Measurements from ENCODE around the gene ADTRP.

DNA sequence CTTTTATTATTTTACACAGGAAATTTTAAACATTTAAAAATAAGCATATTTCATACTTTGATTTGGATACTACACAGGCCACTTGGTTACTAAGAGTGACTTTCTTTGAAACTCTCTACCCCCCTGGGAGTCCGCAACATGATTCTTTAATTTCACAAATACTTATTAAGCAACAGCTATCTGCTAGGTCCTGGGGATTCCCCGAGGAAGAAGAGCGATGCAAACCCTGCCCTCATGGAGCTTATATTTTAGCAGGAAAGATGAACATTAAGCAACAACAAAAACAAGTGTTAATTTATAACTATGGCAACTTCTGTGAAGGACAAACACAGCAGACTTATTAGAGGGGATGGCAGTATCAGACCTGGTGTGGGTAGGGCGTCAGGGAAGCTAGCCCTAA, 3.9 kb upstream of the ADTRP start:
- TF ChIP-seq, protein P1, sequence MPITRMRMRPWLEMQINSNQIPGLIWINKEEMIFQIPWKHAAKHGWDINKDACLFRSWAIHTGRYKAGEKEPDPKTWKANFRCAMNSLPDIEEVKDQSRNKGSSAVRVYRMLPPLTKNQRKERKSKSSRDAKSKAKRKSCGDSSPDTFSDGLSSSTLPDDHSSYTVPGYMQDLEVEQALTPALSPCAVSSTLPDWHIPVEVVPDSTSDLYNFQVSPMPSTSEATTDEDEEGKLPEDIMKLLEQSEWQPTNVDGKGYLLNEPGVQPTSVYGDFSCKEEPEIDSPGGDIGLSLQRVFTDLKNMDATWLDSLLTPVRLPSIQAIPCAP (CRISPR knock-in tag; IDR thresholded peaks at IDR 0.05), result no peak
- no peak for TF ChIP-seq CTCF (IDR thresholded peaks at IDR 0.05)
- no peak for TF ChIP-seq NR1H2 (CRISPR knock-in tag; IDR thresholded peaks at IDR 0.05)
- TF ChIP-seq HMGXB4 (CRISPR knock-in tag; IDR thresholded peaks at IDR 0.05), result no peak
- TF ChIP-seq, protein P2, sequence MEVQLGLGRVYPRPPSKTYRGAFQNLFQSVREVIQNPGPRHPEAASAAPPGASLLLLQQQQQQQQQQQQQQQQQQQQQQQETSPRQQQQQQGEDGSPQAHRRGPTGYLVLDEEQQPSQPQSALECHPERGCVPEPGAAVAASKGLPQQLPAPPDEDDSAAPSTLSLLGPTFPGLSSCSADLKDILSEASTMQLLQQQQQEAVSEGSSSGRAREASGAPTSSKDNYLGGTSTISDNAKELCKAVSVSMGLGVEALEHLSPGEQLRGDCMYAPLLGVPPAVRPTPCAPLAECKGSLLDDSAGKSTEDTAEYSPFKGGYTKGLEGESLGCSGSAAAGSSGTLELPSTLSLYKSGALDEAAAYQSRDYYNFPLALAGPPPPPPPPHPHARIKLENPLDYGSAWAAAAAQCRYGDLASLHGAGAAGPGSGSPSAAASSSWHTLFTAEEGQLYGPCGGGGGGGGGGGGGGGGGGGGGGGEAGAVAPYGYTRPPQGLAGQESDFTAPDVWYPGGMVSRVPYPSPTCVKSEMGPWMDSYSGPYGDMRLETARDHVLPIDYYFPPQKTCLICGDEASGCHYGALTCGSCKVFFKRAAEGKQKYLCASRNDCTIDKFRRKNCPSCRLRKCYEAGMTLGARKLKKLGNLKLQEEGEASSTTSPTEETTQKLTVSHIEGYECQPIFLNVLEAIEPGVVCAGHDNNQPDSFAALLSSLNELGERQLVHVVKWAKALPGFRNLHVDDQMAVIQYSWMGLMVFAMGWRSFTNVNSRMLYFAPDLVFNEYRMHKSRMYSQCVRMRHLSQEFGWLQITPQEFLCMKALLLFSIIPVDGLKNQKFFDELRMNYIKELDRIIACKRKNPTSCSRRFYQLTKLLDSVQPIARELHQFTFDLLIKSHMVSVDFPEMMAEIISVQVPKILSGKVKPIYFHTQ (CRISPR knock-in tag; IDR thresholded peaks at IDR 0.05), result no peak
- TF ChIP-seq MAX (CRISPR knock-in tag; IDR thresholded peaks at IDR 0.05), result no peak
- no peak for TF ChIP-seq CDX4 (CRISPR knock-in tag; IDR thresholded peaks at IDR 0.05; ENCODE audit: borderline replicate concordance)
- no peak for TF ChIP-seq HMGA2 (CRISPR knock-in tag; IDR thresholded peaks at IDR 0.05)
- no peak for TF ChIP-seq KAT7 (CRISPR knock-in tag; IDR thresholded peaks at IDR 0.05; ENCODE audit: borderline replicate concordance)
- no peak for TF ChIP-seq FOXP1 (CRISPR knock-in tag; IDR thresholded peaks at IDR 0.05; ENCODE audit: borderline replicate concordance)
- no peak for TF ChIP-seq ETV6 (CRISPR knock-in tag; IDR thresholded peaks at IDR 0.05)
